K562 (cell line): ENCODE measurements around the gene PCP4L1. TPM values are rescaled to one million over a fixed set of nuclear protein-coding genes. Genes with fewer than 3 reads are reported as not detected.

Experiments used
- ATF1 ChIP-seq, 2 experiments: fragments of 450-650 bp in 1 of 2; IDR thresholded peaks; 2 replicates each; pipeline ENCODE4 v1.6.1; 2016; ENCODE audit warnings: missing compliant biosample characterization in 1 of 2, missing genetic modification characterization in 1 of 2
- ATF3 ChIP-seq, 2 experiments: fragments of 450-650 bp in 1 of 2; sonication (generic) in 1 of 2; formaldehyde crosslinking in 1 of 2; IDR thresholded peaks in 1 of 2; conservative IDR thresholded peaks in 1 of 2; 2 replicates each; pipeline versions ENCODE4 v1.6.1 to v1.8.1; 2016 to 2023; ENCODE audit warnings: mild to moderate bottlenecking in 2 of 2, moderate library complexity in 2 of 2, inconsistent platforms in 1 of 2, missing genetic modification reagents in 1 of 2
- CHD1 ChIP-seq: fragments of 200-600 bp; sonication (generic); IDR thresholded peaks from one replicate; pipeline ENCODE4 v1.6.1; 2012; ENCODE audit warnings: mild to moderate bottlenecking, moderate library complexity, low read length, inconsistent platforms
- CREB3L1 ChIP-seq: fragments of 450-650 bp; IDR thresholded peaks from 2 replicates; pipeline ENCODE4 v1.6.1; 2014; ENCODE audit warnings: low read depth, mild to moderate bottlenecking, moderate library complexity, borderline replicate concordance
- E2F8 ChIP-seq: fragments of 450-650 bp; IDR thresholded peaks from 2 replicates; pipeline ENCODE4 v1.7.1; 2018; ENCODE audit warnings: mild to moderate bottlenecking, low read depth; ENCODE audit not compliant: partially characterized antibody
- E4F1 ChIP-seq: fragments of 250-450 bp; sonication (Bioruptor Pico); IDR thresholded peaks from 2 replicates; pipeline ENCODE4 v1.5.0; 2021; ENCODE audit warnings: mild to moderate bottlenecking, borderline replicate concordance
- FOXA3 ChIP-seq, 2 experiments: fragments of 450-650 bp in 1 of 2; sonication (generic) in 1 of 2; formaldehyde crosslinking; IDR thresholded peaks in 1 of 2; conservative IDR thresholded peaks in 1 of 2; 2 replicates each; pipeline versions ENCODE4 v1.4.0 to v1.8.0; 2020 to 2022; ENCODE audit warnings: mild to moderate bottlenecking in 2 of 2, missing genetic modification reagents in 1 of 2
- FOXK1 ChIP-seq: sonication (generic); formaldehyde crosslinking; IDR thresholded peaks from 2 replicates; pipeline ENCODE4 v1.8.0; 2022; ENCODE audit warnings: missing genetic modification reagents, mild to moderate bottlenecking, borderline replicate concordance
- HLTF ChIP-seq: fragments of 450-650 bp; IDR thresholded peaks from 2 replicates; pipeline ENCODE4 v1.6.1; 2016
- HMG20A ChIP-seq: fragments of 450-650 bp; formaldehyde crosslinking; conservative IDR thresholded peaks from 2 replicates; pipeline ENCODE4 v1.4.0; 2020; ENCODE audit warnings: mild to moderate bottlenecking, mixed read lengths
- HNRNPUL1 ChIP-seq: fragments of 200-400 bp; formaldehyde crosslinking; IDR thresholded peaks from 2 replicates; pipeline ENCODE4 v1.6.1; 2017; ENCODE audit warnings: low read length
- L3MBTL2 ChIP-seq: fragments of 450-650 bp; IDR thresholded peaks from 2 replicates; pipeline ENCODE4 v1.6.1; 2016; ENCODE audit warnings: mild to moderate bottlenecking, moderate library complexity
- LEF1 ChIP-seq: fragments of 450-650 bp; IDR thresholded peaks from 2 replicates; pipeline ENCODE4 v1.6.1; 2016; ENCODE audit warnings: mild to moderate bottlenecking
- NBN ChIP-seq: fragments of 450-650 bp; IDR thresholded peaks from 2 replicates; pipeline ENCODE4 v1.6.1; 2016; ENCODE audit warnings: low read depth, mild to moderate bottlenecking
- NCOA6 ChIP-seq: fragments of 450-650 bp; IDR thresholded peaks from 2 replicates; pipeline ENCODE4 v1.6.1; 2017; ENCODE audit warnings: mild to moderate bottlenecking
- SETDB1 ChIP-seq: IDR thresholded peaks from one replicate; pipeline ENCODE4 v1.6.1; 2012; ENCODE audit warnings: low read length, control low read depth, inconsistent platforms
- THRA ChIP-seq: fragments of 450-650 bp; IDR thresholded peaks from 2 replicates; pipeline ENCODE4 v1.6.1; 2017; ENCODE audit warnings: mild to moderate bottlenecking, moderate library complexity
- ZNF507 ChIP-seq: conservative IDR thresholded peaks from 2 replicates; pipeline ENCODE4 v1.6.1; 2017; ENCODE audit warnings: missing genetic modification characterization, missing compliant biosample characterization
- ZNF696 ChIP-seq: fragments of 250-450 bp; sonication (Bioruptor Pico); conservative IDR thresholded peaks from 2 replicates; pipeline ENCODE4 v1.4.0; 2020; ENCODE audit warnings: mild to moderate bottlenecking, moderate library complexity
- polyA plus RNA-seq, 8 experiments: library from polyadenylated mRNA; depleted of rRNA in 4 of 8; stranded (reverse) in 5 of 8; unstranded in 3 of 8; fragments of >200 nt; fragmentation: Nextera tagmentation in 2 of 8; fragmentation: Illumina TruSeq in 1 of 8; extraction: Ambion mirVana in 2 of 8; extraction: Trizol in 1 of 8; gene quantifications; 2 replicates each; pipeline versions ENCODE4 v1.2.1 to v1.2.3, GENCODE V29; 2011 to 2014; ENCODE audit warnings: inconsistent platforms in 1 of 8, missing spikeins in 1 of 8
- total RNA-seq, 7 experiments: library from RNA; depleted of rRNA in 6 of 7; stranded (reverse); fragments of >200 nt in 6 of 7; fragmentation: Illumina TruSeq in 2 of 7; extraction: Trizol in 2 of 7; gene quantifications; 2 replicates each; pipeline versions ENCODE4 v1.2.1 to v1.2.3, GENCODE V29; 2011 to 2021; ENCODE audit warnings: low replicate concordance in 1 of 7

Gene PCP4L1
- total and polyA plus RNA-seq, 9 of the 15 experiments (the other 6 are each of a cell fraction or from before 2014, with no cell fraction given) = not detected

DNA sequence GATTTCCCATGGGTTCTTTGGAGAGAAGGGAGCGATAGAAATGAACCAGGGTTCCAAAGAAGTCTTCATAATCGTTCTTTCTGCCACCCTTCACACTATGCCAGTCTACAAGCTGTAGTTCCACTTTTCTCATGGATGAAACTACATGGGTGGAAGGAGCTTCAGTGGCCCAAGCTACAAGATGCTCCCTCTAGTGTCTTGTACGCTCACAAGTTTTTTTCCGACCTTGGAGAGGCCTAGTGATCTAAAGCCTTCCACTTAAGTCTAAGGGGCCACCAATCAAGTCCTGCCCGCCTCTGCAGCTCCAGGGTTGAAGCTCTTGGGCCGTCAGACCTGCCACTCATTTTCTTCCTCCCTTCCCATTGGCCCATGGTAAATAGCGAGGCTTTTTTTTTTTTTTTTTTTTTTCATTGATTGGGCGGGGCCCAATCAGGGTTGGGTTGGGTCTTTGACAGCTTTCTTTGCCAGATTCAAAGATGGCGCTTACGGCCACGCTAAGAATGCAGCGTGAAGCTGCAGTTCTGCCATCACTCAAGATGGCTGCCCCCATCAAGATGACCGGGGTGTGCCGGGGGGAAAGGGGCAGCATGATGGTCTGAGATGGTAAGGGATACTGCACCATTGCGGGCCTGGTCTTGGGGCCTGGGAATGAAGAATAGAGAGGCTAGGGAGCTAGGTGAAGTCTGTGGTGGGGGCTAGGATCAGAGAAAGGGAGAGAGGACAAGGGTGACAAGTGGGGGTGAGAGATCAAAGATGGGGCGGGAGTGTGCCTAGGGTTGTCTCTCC is 32.8 kb upstream of the PCP4L1 start, which contains the start of gene TOMM40L (continued):
- TF ChIP-seq CREB3L1 (no peak), ATF3 (IDR thresholded peaks at IDR 0.05) (no peak), ATF3 (CRISPR knock-in tag; conservative IDR thresholded peaks at IDR 0.05) (no peak), LEF1 (0 out of 2 replicates have a peak, but pooled peaks have one; percentile 24), E2F8 (no peak), FOXA3 (CRISPR knock-in tag; conservative IDR thresholded peaks at IDR 0.05 in 1 of 2, IDR thresholded peaks at IDR 0.05 in 1 of 2) (no peak), ATF1 (CRISPR knock-in tag; IDR thresholded peaks at IDR 0.05) (no peak), ATF1 (tag; IDR thresholded peaks at IDR 0.05) (peak; percentile 78), HNRNPUL1 (no peak), ZNF696 (CRISPR knock-in tag) (no peak), SETDB1 (no peak), NBN (no peak), HLTF (peak; percentile 57; the same call in 1 of the 2 replicates), HMG20A (no peak), L3MBTL2 (no peak), FOXK1 (CRISPR knock-in tag) (no peak), NCOA6 (no peak), ZNF507 (tag) (no peak), THRA (no peak), CHD1 (no peak), E4F1 (CRISPR knock-in tag) (no peak)
